K562 (cell line): ENCODE measurements around the gene MAMDC2. TPM values are rescaled to one million over a fixed set of nuclear protein-coding genes. Genes with fewer than 3 reads are reported as not detected.

Source experiments
- CSDE1 ChIP-seq, 2 experiments: fragments of 450-650 bp; IDR thresholded peaks; 2 replicates each; pipeline ENCODE4 v1.6.1; 2016; ENCODE audit warnings: mild to moderate bottlenecking in 1 of 2
- DACH1 ChIP-seq: fragments of 450-650 bp; IDR thresholded peaks from 2 replicates; pipeline ENCODE4 v1.6.1; 2018; ENCODE audit not compliant: partially characterized antibody
- ELF1 ChIP-seq: fragments of 200-800 bp; sonication (Bioruptor generic); IDR thresholded peaks from 2 replicates; pipeline ENCODE4 v1.6.1; 2016; ENCODE audit warnings: missing genetic modification characterization, missing compliant biosample characterization
- FOXA3 ChIP-seq, 2 experiments: fragments of 450-650 bp in 1 of 2; sonication (generic) in 1 of 2; formaldehyde crosslinking; IDR thresholded peaks in 1 of 2; conservative IDR thresholded peaks in 1 of 2; 2 replicates each; pipeline versions ENCODE4 v1.4.0 to v1.8.0; 2020 to 2022; ENCODE audit warnings: mild to moderate bottlenecking in 2 of 2, missing genetic modification reagents in 1 of 2
- HDAC1 ChIP-seq, 2 experiments: fragments of 450-650 bp; IDR thresholded peaks; 2 replicates each; pipeline ENCODE4 v1.6.1; 2016 to 2017; ENCODE audit warnings: inconsistent platforms in 1 of 2, mild to moderate bottlenecking in 1 of 2, moderate library complexity in 1 of 2
- MAX ChIP-seq: sonication (generic); formaldehyde crosslinking; IDR thresholded peaks from 2 replicates; pipeline ENCODE4 v1.9.0; 2022; ENCODE audit warnings: mild to moderate bottlenecking, missing genetic modification reagents
- MECOM ChIP-seq: fragments of 250-450 bp; sonication (Bioruptor Pico); IDR thresholded peaks from 2 replicates; pipeline ENCODE4 v1.8.0; 2022; ENCODE audit warnings: inconsistent platforms
- NR2C1 ChIP-seq, 2 experiments: fragments of 450-650 bp; IDR thresholded peaks; 2 replicates each; pipeline ENCODE4 v1.6.1; 2017; ENCODE audit warnings: mild to moderate bottlenecking in 2 of 2, antibody characterized with exemption in 1 of 2, inconsistent platforms in 1 of 2, missing compliant biosample characterization in 1 of 2, missing genetic modification characterization in 1 of 2
- SMARCA5 ChIP-seq: fragments of 450-650 bp; IDR thresholded peaks from 2 replicates; pipeline ENCODE4 v1.6.1; 2016
- XRCC3 ChIP-seq: fragments of 450-650 bp; IDR thresholded peaks from 2 replicates; pipeline ENCODE4 v1.6.1; 2017; ENCODE audit warnings: mild to moderate bottlenecking, moderate library complexity
- ZNF124 ChIP-seq: sonication (generic); formaldehyde crosslinking; IDR thresholded peaks from 2 replicates; pipeline ENCODE4 v1.8.1; 2022; ENCODE audit warnings: missing genetic modification reagents
- ZNF584 ChIP-seq: fragments of 200-800 bp; sonication (Bioruptor generic); IDR thresholded peaks from 2 replicates; pipeline ENCODE4 v1.6.1; 2016; ENCODE audit warnings: low read depth, mild to moderate bottlenecking, missing genetic modification characterization, missing compliant biosample characterization
- polyA plus RNA-seq, 8 experiments: library from polyadenylated mRNA; depleted of rRNA in 4 of 8; stranded (reverse) in 5 of 8; unstranded in 3 of 8; fragments of >200 nt; fragmentation: Nextera tagmentation in 2 of 8; fragmentation: Illumina TruSeq in 1 of 8; extraction: Ambion mirVana in 2 of 8; extraction: Trizol in 1 of 8; gene quantifications; 2 replicates each; pipeline versions ENCODE4 v1.2.1 to v1.2.3, GENCODE V29; 2011 to 2014; ENCODE audit warnings: inconsistent platforms in 1 of 8, missing spikeins in 1 of 8
- total RNA-seq, 7 experiments: library from RNA; depleted of rRNA in 6 of 7; stranded (reverse); fragments of >200 nt in 6 of 7; fragmentation: Illumina TruSeq in 2 of 7; extraction: Trizol in 2 of 7; gene quantifications; 2 replicates each; pipeline versions ENCODE4 v1.2.1 to v1.2.3, GENCODE V29; 2011 to 2021; ENCODE audit warnings: low replicate concordance in 1 of 7
- TF ChIP-seq, protein P1 (sequence below): fragments of 250-450 bp; sonication (Bioruptor Pico); IDR thresholded peaks from 2 replicates; pipeline ENCODE4 v1.8.0; 2022; ENCODE audit warnings: moderate library complexity, mild to moderate bottlenecking, inconsistent platforms
- TF ChIP-seq, protein P2 (sequence below): IDR thresholded peaks from 3 replicates; pipeline ENCODE4 v1.6.1; 2011; ENCODE audit warnings: borderline replicate concordance, mild to moderate bottlenecking, moderate library complexity; ENCODE audit not compliant: insufficient read length; ENCODE audit errors: extremely low read depth
- TF ChIP-seq, protein P3 (sequence below): sonication (generic); formaldehyde crosslinking; IDR thresholded peaks from 2 replicates; pipeline ENCODE4 v1.4.0; 2020; ENCODE audit warnings: mild to moderate bottlenecking, missing genetic modification reagents

The MAMDC2 gene
- total and polyA plus RNA-seq, 9 of the 15 experiments (the other 6 are each of a cell fraction or from before 2014, with no cell fraction given): 0.01 to 0.03 TPM; not detected in 7

DNA sequence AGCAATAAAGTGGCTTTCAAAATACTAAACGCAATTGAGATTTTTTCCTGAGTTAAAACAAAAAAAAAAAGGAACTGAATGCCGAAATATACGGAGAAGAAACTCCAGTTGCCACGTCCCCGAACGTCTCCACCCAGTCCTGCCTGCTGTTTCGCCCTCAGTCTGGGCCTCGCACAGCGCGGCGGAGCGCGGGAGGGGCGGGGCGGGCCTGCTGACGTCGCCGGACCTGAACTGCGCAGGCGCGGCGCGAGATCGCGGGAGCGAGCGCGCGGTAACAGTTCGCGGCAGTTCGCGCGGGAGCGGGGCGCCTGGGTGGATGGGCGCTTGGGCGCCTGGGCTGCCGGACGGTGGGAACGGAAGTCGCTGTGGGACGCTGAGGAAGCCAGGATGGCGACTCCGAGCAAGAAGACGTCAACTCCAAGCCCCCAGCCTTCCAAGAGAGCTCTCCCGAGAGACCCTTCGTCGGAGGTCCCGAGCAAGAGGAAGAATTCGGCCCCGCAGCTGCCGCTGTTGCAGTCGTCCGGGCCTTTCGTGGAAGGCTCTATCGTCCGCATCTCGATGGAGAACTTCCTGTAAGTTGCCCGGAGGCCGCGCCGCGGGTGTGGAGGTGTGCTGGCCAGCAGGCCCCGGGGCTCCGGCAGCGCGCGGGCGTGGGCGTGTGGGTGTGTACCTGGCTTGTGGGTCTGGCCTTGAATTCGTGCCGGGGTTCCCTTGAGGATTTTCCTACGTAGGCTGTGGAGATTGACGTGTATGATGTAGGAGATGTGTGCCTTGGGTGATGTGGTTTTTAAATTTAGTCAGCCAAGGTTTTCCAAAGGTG, 215.3 kb downstream of the MAMDC2 start, which contains the start of gene SMC5 (continued):
- TF ChIP-seq, protein P1, sequence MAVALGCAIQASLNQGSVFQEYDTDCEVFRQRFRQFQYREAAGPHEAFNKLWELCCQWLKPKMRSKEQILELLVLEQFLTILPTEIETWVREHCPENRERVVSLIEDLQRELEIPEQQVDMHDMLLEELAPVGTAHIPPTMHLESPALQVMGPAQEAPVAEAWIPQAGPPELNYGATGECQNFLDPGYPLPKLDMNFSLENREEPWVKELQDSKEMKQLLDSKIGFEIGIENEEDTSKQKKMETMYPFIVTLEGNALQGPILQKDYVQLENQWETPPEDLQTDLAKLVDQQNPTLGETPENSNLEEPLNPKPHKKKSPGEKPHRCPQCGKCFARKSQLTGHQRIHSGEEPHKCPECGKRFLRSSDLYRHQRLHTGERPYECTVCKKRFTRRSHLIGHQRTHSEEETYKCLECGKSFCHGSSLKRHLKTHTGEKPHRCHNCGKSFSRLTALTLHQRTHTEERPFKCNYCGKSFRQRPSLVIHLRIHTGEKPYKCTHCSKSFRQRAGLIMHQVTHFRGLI (CRISPR knock-in tag): no peak
- TF ChIP-seq CSDE1 (IDR thresholded peaks at IDR 0.05): no peak
- TF ChIP-seq HDAC1 (IDR thresholded peaks at IDR 0.05): peak in 1 of 2 experiments; percentile 80; a peak in 2 of 4 replicates
- no peak for TF ChIP-seq XRCC3
- TF ChIP-seq, protein P2, sequence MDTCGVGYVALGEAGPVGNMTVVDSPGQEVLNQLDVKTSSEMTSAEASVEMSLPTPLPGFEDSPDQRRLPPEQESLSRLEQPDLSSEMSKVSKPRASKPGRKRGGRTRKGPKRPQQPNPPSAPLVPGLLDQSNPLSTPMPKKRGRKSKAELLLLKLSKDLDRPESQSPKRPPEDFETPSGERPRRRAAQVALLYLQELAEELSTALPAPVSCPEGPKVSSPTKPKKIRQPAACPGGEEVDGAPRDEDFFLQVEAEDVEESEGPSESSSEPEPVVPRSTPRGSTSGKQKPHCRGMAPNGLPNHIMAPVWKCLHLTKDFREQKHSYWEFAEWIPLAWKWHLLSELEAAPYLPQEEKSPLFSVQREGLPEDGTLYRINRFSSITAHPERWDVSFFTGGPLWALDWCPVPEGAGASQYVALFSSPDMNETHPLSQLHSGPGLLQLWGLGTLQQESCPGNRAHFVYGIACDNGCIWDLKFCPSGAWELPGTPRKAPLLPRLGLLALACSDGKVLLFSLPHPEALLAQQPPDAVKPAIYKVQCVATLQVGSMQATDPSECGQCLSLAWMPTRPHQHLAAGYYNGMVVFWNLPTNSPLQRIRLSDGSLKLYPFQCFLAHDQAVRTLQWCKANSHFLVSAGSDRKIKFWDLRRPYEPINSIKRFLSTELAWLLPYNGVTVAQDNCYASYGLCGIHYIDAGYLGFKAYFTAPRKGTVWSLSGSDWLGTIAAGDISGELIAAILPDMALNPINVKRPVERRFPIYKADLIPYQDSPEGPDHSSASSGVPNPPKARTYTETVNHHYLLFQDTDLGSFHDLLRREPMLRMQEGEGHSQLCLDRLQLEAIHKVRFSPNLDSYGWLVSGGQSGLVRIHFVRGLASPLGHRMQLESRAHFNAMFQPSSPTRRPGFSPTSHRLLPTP: no peak
- no peak for TF ChIP-seq SMARCA5
- TF ChIP-seq ZNF124: no peak
- no peak for TF ChIP-seq FOXA3 (CRISPR knock-in tag; conservative IDR thresholded peaks at IDR 0.05 in 1 of 2, IDR thresholded peaks at IDR 0.05 in 1 of 2)
- TF ChIP-seq ELF1 (tag): 0 out of 2 replicates have a peak, but pooled peaks have one; percentile 35
- no peak for TF ChIP-seq ZNF584
- TF ChIP-seq DACH1: no peak
- no peak for TF ChIP-seq NR2C1 (IDR thresholded peaks at IDR 0.05)
- TF ChIP-seq NR2C1 (tag; IDR thresholded peaks at IDR 0.05): no peak
- TF ChIP-seq, protein P3, sequence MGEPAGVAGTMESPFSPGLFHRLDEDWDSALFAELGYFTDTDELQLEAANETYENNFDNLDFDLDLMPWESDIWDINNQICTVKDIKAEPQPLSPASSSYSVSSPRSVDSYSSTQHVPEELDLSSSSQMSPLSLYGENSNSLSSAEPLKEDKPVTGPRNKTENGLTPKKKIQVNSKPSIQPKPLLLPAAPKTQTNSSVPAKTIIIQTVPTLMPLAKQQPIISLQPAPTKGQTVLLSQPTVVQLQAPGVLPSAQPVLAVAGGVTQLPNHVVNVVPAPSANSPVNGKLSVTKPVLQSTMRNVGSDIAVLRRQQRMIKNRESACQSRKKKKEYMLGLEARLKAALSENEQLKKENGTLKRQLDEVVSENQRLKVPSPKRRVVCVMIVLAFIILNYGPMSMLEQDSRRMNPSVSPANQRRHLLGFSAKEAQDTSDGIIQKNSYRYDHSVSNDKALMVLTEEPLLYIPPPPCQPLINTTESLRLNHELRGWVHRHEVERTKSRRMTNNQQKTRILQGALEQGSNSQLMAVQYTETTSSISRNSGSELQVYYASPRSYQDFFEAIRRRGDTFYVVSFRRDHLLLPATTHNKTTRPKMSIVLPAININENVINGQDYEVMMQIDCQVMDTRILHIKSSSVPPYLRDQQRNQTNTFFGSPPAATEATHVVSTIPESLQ (CRISPR knock-in tag): no peak
- TF ChIP-seq MECOM (CRISPR knock-in tag): no peak
- no peak; the same call in 1 of the 2 replicates for TF ChIP-seq MAX
